Globus pallidus (tissue), 1 donor: Measurements from ENCODE around the gene ISLR.

ENCODE experiments used
- DNase-seq: peaks from one replicate; pipeline ENCODE4 v3.0.0-alpha.2; 2015; ENCODE audit warnings: low spot score

Gene ISLR

DNA sequence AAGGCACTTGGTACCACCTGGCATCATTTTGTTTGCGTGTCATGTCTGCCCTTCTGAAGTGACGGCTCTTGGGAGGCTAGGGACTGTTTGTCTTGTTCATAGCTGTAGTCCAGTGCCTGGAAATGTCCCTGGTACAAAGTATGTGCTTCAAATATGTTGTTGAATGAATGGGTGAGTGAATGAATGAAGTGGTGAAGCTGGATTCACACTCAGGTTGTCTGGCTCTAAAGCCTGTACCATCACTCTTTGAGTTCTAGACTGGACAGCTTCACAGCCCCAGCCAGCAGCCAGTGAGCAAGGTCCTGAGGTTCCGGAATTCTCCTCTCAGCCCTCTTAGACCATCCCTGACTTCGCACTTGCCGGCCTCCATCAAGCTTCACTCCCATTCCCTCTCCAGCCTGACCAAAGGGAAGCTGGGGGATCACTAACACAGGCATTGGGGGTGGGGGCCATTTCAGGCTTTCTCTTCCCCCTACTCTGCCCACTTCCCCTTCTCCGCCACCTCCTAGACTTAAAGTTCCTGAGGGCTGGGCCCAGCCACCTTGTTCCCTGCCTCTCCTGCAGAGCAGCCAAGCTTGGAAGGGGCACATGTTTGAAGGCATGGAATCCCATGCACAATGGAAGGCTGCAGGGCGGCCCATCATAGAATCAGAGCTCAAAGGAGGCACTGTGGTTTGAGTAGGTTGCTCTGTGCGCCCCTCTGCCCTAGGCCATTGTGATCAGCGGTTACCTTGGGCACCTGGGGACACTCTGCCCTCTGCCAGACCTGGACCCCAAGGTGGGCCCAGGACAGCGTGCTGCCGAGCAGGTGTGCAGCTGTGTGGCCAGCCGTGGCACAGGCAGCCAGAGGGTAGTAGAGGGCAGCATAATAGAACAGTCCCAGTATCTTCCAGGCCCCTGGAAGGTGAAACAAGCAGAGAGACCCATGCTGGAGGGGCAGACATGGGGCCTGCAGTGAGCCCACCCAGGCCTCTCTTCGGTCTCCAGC lies 21.4 kb downstream of the ISLR start:
- DNase-seq: no peak

DNA sequence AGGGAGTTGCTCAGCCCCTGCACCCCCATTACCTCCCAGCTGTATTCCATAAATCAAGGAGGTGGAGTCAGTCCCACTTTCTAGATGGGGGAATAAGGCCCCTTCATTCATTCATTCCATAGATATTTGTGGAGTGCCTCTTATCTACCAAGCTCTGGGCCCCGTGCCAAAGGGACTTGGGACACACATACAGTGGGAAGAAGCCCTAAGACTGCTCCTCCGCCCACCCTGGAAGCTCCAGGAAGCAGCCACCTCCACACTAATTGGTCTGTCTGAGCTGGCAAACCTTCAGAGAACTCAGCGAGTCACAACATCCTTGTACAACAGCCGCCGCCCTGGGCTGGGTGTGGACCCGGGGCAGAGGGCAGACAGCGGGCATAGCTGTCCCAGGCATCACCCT lies 22.7 kb downstream of the ISLR start:
- DNase-seq: no peak

DNA sequence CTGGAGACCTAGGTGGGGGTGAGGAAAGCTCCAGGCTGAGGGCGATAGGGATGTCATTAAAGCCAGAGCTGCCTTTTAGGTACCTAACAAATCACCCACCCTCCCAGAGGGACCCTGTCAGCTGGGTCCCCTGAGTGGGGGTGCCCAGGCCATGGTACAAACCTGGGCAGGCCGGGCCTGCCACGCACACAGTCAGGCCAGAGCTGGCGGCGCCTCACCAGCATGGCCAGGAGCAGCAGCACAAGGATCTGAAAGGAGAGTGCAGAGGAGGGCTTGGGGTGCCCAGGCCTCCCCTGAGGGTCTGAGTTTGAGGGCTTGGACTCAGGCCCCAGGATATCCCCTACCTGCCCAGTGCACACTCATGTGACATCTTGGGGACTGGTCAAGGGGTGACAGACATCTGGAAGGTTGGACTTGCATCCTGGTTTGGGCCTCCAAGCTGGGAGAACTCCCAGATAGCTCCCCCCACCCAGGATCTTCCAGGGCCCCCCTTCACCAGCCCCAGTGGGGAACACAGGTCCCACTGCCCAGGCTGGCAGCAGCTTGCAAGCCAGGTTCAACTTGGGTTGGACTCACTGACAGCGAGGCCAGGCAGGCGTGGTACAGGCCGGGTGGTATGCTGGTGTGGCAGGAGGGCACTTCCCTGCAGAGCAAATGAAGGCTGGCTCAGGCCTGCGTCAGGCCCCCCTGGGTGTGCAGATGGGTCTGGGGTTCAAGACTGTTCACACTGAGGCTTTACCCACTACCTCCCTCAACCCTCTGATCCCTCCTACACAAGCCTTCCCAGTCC lies 23.9 kb downstream of the ISLR start:
- no peak for DNase-seq

DNA sequence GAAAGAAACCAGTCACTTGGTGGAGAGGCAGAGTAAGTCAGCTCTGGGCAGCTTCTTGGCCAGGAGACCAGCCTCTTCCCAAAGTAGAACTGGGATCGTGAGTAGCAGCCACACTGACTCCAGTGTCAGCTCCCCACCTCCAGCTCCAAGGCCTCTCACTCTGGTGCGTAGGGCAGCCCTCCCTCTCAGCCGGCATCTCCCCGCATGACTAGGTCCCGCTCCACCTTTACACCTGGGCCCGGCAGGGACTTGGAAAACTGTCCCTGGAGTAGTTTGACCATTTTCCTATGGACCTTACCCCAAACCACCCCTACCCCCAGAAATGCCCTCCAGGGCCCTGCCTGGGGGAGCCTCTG lies 25.8 kb downstream of the ISLR start:
- no peak for DNase-seq

DNA sequence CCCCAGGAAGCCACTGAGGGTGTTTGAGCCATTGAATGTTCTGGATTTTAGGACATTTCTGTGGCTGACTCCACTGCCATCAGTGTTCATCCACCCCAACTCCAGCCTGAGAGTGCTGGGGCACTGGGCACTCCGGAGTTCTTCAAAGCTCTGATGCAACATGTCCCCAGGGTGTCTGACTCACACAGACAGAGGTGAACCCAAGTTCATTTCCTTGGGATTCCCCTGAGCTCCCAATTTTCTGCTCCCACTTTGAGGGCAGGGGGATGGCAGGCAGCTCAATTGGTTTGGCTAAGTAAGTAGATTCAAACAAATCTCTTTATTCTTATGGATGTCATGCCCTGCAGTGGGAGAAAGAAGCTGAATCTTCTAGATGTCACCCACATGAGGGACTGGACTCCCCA lies 26.9 kb downstream of the ISLR start:
- DNase-seq: no peak

DNA sequence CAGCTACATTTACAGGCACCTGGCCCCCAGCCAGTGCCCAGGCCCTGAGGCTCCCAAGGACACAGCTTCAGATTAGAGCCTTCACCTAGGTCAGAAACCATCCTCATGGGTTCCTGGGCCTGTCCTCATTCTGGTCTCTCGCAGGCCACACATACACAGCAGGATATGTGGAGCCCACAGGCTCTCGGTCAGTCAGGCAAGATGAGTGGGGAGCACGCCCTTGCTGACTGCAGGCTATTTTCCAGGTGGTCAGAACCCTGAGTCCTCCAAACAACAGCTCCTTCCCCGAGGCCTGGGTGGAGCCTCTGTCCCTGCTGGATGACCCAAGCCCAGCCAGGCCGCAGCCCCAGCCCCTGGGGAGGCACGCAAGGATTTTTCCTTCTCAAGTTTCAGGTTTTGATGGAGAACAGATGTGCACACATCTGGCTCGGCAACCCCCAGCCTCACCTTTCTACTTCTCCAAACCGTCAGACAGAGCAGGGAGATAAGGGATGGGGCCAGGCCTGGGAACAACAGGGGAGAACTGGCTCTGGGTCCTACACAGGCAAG lies 27.4 kb downstream of the ISLR start:
- no peak for DNase-seq

DNA sequence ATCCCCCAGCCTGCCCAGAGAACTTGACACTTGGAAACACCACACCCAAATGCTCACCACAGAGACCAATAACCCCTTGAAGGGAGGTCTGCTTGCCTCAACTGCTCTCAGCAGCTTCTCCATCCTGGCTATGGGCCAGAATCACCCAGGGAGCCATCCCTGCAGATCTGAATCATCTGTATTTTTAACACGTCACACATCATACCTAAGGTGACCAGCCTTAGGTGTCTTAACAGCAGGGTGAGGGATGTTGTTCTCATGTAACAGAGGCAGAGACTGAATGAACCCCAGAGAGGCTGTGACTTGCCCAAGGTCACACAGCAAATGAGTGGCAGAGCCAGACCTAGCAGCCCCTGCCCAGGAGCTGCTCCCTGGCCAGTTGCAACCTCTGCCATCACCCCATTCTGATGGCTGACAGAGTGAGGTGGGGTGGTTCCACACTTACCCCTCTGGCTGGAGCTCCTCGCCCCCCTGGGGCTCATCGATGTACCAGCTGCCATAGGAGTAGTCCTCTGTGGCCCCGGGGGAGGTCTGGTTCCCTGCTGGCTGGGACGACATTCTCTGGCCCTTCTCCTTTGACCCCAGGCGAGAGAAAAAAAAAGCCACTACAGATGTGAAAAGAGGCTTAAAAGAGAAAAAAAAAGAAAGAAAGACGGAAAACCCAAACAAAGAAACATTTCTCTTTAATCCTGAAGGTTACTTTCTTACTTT lies 28.4 kb downstream of the ISLR start:
- DNase-seq: no peak

DNA sequence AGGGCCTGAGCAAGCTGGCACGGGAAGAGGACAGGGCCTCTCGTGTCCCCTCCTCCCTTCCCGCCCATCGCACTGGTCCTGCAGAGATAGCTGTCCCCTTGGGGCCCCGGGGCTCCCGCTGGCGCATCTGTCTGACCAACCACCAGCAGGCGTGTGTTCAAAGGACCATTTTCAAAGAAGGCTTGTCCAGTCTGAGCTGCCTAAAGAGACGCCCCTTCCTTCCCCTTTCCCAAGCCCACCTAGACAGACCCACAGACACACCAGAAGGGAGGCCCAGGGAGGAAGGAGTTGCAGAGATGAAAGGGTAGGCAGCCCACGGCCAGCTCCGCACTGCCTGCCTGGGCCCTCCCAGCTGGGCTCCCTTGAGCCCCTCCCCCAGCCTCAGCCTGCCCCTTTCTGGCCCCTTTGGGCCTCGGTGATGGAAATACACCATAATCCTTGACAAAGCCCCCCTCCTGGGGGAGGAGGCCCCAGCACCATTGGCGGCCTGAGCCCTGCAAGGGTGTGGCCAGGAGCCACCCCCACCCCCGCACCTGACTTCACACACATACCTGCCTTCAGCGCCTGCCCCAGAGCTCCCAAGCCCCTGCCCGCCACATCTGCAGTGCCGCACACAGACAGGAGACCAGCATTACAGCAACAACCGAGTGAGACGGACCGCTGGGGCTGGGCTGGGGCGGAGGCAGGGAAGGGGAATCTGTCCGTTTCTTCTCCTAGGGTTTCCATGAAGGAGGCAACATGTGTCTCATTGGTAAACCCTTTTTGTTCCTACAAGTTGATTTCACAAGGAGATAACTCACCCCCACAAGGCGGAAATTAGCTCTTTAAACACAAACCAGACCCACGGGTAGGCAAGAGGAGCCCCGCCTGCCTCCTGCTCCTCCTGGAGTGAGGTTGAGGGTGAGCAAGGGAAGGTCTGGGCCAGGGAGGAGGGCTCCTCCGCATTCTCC lies 29.2 kb downstream of the ISLR start, which contains the start of gene STRA6:
Gene STRA6 (minus strand): TSS at position 336 of the 950 bp plus-strand sequence. CDS start 520 bp downstream, outside the sequence.
- DNase-seq: no peak

DNA sequence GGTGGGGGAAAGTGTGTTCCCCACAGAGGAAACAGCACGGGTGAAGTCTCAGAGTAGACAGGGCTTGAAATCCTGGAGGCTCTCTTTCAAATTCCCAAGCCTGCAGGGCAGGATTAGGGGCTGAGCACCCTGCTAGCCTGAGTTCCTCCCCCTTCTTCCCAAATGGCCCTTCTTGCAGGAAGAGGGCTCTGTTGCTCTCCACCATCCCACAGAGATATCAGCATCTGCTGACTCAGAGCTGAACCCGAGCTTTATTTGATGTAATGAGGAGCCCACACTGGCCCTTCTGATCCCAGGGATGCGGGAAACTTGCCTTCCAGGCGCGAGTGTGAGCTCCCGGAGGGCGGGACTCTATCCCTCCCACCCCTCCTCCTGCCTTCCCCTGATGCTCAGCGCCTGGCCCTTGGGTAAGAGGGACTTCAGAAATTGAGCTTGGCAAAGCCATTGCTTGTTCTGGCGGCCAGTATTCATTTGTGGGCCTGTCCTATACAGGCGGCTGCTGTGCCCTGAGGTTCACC lies 30.5 kb downstream of the ISLR start:
- DNase-seq: no peak

DNA sequence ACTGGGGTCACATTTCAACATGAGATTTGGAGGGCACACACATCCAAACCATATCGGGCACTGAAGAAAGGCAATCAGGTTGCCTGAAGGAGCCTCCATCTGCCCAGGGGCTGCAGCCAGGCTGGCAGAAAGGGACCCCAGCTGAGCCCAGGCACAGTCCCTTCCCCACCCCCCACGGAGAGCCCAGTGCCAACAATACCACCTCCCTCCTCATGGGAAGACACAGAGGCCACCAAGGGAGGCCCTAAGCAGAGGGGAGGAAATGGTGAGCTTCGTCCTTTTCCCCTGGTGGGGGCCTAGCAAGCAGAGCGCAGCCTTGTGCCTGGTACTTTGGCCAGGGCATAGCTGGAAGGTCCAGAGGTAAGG lies 32.1 kb downstream of the ISLR start:
- DNase-seq: no peak

DNA sequence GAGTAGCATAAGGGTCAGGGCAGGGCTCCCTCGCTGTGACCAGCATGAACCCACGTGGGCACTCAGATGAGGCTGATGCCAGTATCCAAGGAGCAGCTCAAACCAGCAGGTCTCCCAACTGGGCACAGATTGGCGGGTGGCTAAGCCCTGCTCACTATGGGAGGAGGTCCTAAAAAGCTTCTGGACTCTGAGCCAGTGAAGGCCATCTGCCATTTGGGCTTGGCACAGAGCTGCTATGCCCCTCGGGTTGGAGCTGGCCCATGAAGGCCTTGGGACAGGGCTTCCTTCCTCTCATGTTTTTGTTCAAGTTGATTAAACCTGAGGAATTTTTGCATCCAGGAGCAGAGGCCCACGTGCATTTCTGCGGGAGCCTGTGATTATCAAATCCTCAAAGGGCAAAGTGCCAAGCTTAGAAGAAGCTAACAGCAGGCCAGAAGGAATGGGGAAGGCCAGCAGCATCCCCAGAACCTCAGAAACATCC lies 33.3 kb downstream of the ISLR start:
- no peak for DNase-seq

DNA sequence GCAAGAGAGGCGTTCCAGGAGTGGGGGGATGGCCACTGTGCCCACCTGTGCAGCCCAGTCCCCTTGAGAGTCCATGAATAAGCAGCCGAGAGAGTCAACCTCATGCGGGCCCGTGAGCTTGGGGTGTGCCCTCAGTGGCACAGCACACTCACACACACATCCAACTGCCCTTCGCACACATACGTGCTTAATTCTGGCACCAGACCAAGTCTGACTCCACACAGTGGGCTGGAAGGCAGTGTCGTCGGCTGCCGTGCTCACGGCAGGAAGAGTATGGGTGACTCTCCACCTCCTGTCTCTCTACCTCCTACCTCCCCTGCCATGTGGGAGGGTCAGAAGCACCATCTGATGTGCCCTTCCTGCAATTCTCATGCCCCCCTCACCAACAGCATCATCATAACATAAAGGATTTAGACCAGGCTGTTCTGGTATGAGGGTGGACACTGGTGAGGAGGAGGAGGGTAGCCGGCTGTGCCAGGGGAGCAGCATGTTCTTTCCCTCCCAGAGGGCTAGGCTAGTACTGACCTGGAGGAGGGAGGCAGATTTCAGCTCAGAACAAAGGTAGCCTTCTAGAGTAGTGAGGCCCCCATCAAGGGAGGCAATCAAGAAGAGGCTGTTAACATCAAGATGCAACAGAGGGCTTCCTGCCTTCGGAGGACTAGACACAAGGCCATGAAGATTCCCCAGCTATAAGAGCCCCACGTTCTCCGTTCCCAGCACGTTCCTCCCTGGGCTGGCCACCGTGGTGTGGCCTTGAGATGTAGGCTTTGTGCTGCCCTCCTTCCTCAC lies 34.3 kb downstream of the ISLR start:
- DNase-seq: no peak

DNA sequence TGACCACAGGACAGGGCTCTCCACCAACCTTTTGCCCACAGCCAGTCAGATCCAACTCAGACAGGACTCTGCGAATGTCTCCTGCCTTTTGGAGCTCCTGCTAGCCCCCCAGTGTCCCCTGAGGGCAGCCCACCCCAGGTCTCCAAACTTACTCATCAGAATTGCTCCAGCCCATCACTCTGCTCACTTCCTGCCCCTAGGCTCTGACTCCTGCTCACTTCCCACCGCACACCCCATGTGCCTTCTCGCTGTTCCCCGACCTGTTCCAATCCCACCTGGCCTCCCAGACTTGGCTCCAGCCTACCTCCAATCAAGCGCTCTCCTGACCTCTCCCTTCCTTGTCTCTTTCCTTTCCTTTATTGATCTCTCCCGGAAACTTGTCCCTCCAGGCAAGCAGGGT lies 35.0 kb downstream of the ISLR start:
- no peak for DNase-seq

DNA sequence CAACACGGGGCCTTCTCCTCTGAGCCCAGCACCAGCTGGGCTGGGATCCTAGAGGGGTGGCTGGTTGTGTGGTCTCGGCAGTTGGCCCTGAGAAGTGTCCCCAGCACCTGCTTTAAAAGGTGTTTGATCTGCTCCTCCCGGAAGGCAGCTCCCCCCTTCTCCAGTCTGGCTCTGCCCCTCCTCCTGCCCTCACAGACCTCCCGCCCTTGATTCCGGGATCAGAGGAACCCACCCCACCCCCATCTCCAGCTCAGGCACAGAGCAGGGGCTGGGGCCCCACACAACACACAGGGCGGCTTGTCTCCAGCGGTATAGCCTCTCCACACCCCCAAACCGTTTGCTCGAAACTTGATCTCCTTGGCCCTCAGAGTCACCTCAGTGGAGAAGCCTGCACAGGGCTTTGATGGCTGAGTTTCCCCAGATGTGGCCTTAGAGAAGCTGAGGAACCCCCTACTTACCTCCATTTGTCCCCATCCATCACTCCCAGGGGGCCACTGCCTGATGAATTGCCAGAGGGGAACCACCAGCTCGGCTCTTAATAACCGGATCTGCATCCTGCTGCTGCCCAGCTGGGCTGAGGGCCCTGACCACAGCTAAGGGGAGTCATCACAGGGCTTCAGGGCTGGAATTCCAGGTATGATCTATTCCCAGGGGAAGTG lies 35.5 kb downstream of the ISLR start:
- DNase-seq: no peak

DNA sequence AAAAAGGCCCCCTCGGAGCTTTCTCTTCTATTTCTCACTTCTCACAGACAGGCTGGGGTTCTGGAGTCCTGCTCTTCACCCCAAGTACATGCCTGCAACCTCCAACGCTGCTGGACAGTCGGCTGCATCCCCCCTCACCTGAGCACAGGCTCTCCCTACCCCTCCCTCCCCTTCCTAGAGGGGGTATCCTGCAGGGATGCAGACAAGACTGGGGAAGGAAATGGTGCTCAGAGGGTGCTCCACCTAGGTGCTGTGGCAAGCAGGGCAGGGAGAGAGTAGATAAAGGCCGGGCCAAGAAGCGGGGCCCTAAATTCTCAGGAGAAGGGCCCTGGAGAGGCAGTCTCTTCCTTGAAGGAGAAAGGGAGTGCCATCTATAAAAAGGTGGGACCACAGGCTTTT lies 36.0 kb downstream of the ISLR start:
- DNase-seq: no peak

DNA sequence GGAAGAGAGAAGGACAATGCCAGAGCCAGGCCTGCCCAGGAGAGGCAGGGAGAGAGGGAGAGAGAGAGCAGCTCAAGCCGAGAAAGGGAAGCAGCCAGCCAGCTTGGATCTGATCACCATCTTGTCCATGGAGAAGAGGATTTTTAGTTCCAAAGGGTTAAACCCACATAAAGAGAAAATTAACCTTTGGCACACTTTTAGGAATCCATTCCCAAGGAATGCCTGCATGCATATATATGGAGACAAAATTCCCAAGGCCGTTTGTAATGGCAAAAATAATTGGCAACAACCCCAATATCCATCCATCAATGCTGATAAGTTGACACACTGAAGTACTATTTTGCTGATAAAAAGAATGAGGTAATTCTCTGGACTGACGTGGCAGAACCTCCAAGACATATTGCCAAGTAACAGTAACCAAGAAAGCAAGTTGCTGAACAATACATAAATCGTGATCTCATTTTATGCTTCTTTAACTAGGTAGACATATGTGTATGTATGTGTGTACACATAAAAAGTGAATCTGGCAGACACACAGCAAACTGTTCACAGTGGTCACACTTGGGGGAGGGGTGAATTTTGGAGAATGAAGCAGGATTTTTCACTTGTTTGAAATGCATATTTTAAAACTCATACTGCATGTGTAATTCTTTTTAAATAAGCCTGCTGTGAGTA lies 36.6 kb downstream of the ISLR start:
- DNase-seq: no peak

DNA sequence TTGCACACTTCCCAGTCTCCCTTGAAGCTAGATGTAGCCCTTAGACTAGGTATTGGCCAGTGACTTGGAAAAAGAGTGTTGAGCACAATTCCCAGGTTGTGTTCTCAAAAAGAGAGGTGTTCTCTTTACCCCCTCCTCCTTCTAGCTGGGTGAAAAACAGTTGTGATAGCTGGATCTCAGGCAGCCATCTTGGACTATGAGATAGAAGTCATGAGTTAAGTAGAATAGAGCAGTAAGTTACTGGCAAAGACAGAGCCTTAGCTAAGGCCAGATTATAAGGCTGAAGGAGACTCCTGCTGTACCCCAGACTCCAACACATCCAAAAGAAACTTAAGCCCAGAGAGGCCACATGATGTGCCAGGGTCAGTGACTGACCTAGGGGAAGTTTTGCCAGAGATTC lies 37.2 kb downstream of the ISLR start:
- no peak for DNase-seq

DNA sequence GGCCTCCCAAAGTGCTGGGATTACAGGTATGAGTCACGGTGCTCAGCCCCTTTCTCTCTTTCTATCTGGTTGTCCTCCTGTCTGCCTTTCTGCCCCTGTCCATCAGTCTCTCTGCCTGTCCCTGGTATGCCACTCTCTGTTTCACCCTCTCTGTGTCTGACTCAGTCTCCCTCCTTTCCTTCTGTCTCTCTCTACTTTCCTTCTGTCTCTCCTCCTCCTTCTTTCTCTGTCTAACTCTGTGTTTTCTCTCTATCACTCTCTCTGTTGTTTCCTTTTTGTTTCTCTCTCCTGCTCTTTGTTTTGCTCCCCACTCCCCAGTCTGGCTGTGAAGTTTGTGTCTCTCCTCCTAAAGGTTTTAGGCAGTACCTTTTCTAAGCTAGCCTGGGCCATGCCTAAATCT lies 38.1 kb downstream of the ISLR start:
- DNase-seq: no peak

DNA sequence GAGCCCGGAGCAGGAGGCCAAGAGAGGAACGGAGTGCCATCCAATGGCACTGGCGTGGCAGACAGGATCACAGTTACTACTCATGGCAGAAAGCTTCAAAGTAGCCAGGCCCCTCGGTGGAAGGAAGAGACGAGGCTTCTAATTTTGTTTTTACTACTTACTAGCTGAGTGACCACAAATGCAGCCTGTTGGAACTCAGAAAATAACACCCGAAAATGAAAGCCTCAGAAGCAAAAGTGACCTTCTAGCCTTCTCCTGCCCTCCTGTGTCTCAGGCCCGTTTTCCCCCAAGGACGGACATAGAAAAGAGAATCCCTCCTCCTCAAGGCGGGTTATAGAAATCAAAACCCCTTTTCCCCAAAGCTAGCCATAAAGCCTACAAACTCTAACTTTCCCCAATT lies 39.0 kb downstream of the ISLR start:
- no peak for DNase-seq
